DMS114 treated with DMSO at 0.1 percent for 48 hours (cell line): Measurements from ENCODE around the gene NCF4.

Source experiments
- DNase-seq: peaks from one replicate; lab custom pipeline; 2025; ENCODE audit not compliant: unreplicated experiment; lab: John Stamatoyannopoulos, UW

The NCF4 gene

DNA sequence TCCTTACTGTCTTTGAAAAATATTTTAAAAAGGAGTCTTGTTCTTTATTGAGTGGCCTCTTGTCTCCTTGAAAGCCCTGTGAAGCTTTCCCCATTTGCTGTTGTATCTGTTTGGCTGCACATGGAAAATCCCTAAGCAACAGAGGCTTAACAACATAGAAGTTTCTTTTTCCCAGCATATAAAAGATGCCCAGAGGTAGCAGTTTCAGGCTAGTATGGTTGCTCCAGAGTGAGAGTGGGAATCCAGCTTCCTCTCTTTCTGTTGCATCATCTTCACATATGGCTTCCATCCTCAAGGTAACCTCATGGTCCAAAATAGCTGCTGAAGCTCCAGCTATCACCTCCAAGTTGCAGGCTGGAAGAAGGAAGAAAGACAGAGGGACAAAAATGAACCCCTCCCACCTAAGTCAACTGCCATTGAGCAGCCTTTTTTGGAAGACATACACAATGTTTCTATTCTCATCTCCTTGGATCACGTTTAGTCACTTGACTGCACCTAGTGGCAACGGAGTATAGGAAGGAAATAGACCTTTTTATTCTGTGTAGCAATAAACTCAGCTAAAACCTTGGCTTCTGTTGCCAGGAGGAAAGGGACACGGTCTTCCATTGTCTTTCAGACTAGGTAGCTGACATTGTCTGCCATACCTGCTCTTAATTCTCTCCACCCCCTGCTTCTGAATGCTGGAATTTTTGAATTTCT is 57.9 kb downstream of the NCF4 start:
- DNase-seq: no peak

DNA sequence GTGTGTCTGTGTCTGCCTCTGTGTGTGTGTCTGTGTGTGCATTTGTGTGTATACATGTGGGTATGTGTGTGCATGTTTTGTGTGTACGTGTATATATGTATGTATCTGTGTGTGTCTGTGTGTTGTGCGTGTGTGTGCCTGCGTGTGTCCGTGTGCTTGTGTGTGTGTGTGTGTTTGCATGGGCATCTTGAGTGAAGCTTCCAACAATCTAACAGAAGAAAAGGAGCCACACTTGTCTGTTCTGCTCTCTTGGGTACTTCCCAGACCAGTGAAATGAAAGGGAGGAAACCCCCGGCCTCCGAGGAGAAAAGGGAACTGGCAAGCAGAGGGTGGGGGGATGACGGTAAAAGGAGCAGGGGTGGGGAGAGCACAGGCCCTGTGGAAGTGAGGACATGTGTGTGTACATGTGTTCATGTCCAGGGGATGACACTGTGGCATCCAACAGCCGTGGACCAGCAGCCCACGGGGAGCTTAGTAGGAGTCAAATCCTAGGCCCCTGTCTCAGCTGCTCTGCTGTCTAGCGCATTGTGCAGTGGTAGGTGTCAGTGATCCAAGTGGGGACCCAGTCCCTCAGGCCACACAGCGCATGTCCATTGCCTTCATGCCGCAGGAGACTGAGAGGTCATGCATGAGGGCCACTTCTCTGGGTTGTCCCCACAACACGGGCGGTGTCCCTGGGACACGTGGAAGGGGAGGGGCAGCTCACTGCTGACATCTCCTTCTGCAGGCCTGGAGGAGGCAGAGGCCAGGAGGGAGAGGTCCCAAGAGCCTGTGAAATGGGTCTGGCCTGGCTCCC is 60.7 kb downstream of the NCF4 start:
- no peak for DNase-seq

DNA sequence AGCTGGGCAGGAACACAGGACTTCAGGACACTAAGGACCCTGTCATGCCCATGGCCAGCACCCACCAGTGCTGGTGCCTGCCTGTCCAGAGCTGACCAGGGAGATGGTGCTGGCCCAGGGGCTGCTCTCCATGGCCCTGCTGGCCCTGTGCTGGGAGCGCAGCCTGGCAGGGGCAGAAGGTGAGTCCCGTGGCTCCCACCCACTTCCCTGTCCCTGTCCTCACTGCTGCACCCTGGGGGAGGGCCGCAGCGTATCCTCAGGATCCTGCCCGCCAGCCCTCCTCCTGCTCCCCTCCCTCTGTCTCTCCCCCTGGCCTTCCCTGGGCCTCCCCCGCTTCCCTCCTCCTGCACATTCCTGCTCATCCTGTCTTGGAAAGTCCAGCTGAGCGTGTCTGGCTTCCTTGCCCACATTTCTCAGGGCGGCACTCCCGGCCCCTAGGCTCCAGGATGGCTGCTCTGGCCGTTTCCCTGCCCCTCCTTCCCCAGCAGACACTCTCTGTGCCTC is 61.4 kb downstream of the NCF4 start:
- no peak for DNase-seq

- DNase-seq: no peak
Measured at GRCh38 chr22:36922711-36923110, 61.9 kb downstream of the NCF4 start.

DNA sequence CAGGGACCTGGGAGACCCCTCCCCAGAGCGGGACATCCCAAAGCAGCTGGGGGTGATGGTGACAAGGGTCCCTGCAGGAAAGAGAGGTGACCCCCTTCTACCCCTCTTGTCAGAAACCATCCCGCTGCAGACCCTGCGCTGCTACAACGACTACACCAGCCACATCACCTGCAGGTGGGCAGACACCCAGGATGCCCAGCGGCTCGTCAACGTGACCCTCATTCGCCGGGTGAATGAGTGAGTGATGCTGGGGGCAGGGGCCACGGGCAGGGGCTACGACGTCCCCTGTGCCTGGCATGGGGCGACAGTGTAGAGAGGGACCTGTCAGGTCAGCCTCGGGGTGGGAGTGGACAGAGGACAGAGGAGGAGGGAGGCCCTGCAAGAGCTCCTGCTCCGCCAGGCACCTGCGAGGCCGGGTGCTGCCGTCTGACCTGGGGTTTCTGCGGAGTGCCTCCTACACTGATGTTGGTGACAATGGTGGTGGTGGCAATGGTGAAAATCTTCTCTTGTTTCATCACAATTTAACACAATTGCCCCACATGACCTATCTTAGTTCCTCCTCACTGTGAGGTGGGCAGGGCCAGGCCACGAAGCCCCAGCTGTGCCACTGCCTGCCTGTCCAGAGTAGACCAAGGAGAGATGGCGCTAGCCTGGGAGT is 62.5 kb downstream of the NCF4 start:
- DNase-seq: no peak

DNA sequence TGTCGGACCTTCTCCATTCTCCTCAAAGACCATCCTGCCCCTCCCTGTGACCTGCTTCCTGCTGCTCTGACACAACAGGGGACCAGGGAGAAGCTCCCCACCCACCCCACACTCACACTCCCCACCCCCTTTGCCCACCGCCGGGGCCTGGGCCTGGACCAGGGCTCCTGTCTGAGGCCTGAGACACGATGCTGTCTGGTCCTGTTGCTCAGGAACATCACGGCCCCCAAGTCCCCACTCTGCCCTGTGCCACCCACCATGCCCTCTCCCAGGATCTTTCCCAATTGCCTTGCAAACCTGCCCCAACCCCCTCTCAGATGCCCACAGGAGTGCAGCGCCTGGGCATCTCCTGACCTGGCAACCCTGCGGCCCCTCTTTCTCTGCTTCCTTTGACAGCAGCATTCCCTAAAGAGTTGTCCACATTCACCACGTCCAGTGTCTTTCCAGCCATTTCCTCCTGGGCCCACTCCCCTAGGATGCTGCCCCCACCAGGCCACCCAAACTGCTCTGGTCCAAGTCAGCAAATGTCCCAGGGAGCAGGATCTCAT is 63.4 kb downstream of the NCF4 start:
- no peak for DNase-seq

GRCh38 chr22:36925388-36926290 is 64.8 kb downstream of the NCF4 start:
- DNase-seq: no peak

- DNase-seq: no peak
Measured at GRCh38 chr22:36926309-36926708, 65.5 kb downstream of the NCF4 start.

DNA sequence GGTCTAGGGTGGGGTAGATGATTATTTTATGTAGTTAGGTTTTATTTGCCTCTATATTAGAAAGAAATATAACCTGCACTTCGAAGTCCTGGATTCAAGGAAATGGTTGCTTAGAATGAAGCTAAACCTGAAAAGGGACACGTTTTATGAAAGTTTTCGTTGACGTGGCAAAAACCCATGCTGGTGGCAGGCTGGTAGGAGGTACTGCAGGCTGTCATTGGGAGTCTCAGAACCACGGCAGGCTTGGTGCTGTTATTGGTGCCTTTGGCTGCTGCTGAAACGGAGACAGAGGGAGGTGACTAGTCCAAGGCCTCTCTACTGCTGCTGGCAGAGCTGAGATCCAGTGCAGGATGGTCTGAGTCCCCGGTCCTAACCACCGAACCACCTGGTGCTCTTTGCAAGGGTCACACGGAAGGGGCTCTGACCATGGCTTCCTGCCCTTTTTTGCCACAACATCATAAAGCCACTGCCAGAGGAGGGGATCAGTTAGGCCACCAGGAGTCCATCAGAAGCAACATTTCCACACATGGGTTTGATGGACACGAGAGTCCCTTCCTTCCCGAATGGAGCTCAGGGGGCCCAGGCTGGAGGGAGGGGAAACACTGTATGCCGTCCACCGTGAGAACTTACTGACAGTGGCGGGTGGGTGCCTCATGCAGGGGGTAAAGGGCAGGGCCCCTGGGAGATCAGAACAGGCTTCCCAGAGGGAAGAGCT is 66.1 kb downstream of the NCF4 start:
- DNase-seq: no peak
